GM18858 (cell line): ENCODE data around the gene CD53.
"Not testable (repeated sequence)": the region's sequence is repeated elsewhere in the genome, so short reads cannot be mapped to it uniquely, and the experiment has no call there.

ENCODE experiments used
- ATAC-seq: cut with Tn5 transposase; IDR thresholded peaks from one replicate; pipeline ENCODE4 v1.9.1; 2021; ENCODE audit not compliant: unreplicated experiment

Gene CD53

GRCh38 chr1:110914676-110915075, 41.7 kb downstream of the CD53 start:
- ATAC-seq = no peak

GRCh38 chr1:110915804-110916203, 42.9 kb downstream of the CD53 start:
- no peak for ATAC-seq

- ATAC-seq = no peak
These were observed 43.3 kb downstream of the CD53 start for GRCh38 chr1:110916274-110916668.

- peak; percentile 60 for ATAC-seq
These were observed 43.8 kb downstream of the CD53 start for GRCh38 chr1:110916669-110917306.

- no peak for ATAC-seq
These were observed 45.1 kb downstream of the CD53 start for GRCh38 chr1:110918016-110918415.

- ATAC-seq = no peak
These were observed 49.0 kb downstream of the CD53 start for GRCh38 chr1:110921953-110922352.

GRCh38 chr1:110927484-110928075, 54.6 kb downstream of the CD53 start:
- ATAC-seq = no peak

- no peak for ATAC-seq
These were observed 55.2 kb downstream of the CD53 start for GRCh38 chr1:110928191-110928590.

GRCh38 chr1:110928904-110929303, 56.0 kb downstream of the CD53 start:
- ATAC-seq = no peak

GRCh38 chr1:110931097-110931496, 58.1 kb downstream of the CD53 start:
- not testable (repeated sequence) for ATAC-seq

- no peak for ATAC-seq
These were observed 63.6 kb downstream of the CD53 start for GRCh38 chr1:110936567-110936966.

GRCh38 chr1:110944806-110945205, 71.9 kb downstream of the CD53 start:
- no peak for ATAC-seq

GRCh38 chr1:110945626-110946025, 72.7 kb downstream of the CD53 start:
- no peak for ATAC-seq

GRCh38 chr1:110948038-110948810, 75.3 kb downstream of the CD53 start:
- no peak for ATAC-seq
